DND-41 (cell line): Measurements from ENCODE around the gene TBPL2.

Experiments used
- ATAC-seq: fragments of 200-7000 bp; cut with Tn5 transposase; 3 replicates; pipeline ENCODE4 v1.9.1; 2021; ENCODE audit warnings: low read depth; ENCODE audit not compliant: insufficient read depth
- DNase-seq: peaks from one replicate; pipeline ENCODE4 v3.0.0-alpha.2; 2020
- H2AFZ ChIP-seq: 2 replicates; pipeline ENCODE4 v1.6.0; 2012; ENCODE audit warnings: low read depth, low read length
- H3K27ac ChIP-seq: 2 replicates; pipeline ENCODE4 v1.5.1; 2012; ENCODE audit warnings: low read length, inconsistent platforms
- H3K27me3 ChIP-seq: fragments of 200-600 bp; sonication (generic); 2 replicates; pipeline ENCODE4 v1.6.0; 2012; ENCODE audit warnings: low read length, mild to moderate bottlenecking, inconsistent platforms; ENCODE audit not compliant: insufficient read depth, poor library complexity
- H3K36me3 ChIP-seq: 2 replicates; pipeline ENCODE4 v1.5.1; 2012; ENCODE audit warnings: low read length, inconsistent platforms; ENCODE audit not compliant: insufficient read depth
- H3K4me1 ChIP-seq: 2 replicates; pipeline ENCODE4 v1.5.1; 2012; ENCODE audit warnings: mild to moderate bottlenecking, low read length; ENCODE audit not compliant: insufficient read depth
- H3K4me2 ChIP-seq: 2 replicates; pipeline ENCODE4 v1.6.0; 2012; ENCODE audit warnings: mild to moderate bottlenecking, moderate library complexity, low read length, inconsistent platforms; ENCODE audit not compliant: insufficient read depth
- H3K4me3 ChIP-seq, 2 experiments: fragments of 200-600 bp in 1 of 2; shearing (Covaris generic) in 1 of 2; 2 replicates each; pipeline ENCODE4 v1.5.1; 2012 to 2016; ENCODE audit warnings: inconsistent platforms in 2 of 2, low read length in 2 of 2, mild to moderate bottlenecking in 2 of 2, low read depth in 1 of 2, moderate library complexity in 1 of 2
- H3K79me2 ChIP-seq: 2 replicates; pipeline ENCODE4 v1.6.0; 2012; ENCODE audit warnings: low read length, inconsistent platforms; ENCODE audit not compliant: insufficient read depth
- H3K9ac ChIP-seq: 2 replicates; pipeline ENCODE4 v1.6.0; 2012; ENCODE audit warnings: low read depth, mild to moderate bottlenecking, inconsistent platforms, low read length, moderate library complexity
- H3K9me3 ChIP-seq: 2 replicates; pipeline ENCODE4 v1.5.1; 2012; ENCODE audit warnings: low read length, moderate library complexity, mild to moderate bottlenecking, inconsistent platforms; ENCODE audit not compliant: insufficient read depth, severe bottlenecking
- H4K20me1 ChIP-seq: 2 replicates; pipeline ENCODE4 v1.6.0; 2012; ENCODE audit warnings: low read length; ENCODE audit not compliant: insufficient read depth
- CTCF ChIP-seq: IDR thresholded peaks from 2 replicates; pipeline ENCODE4 v1.5.1; 2012; ENCODE audit warnings: borderline replicate concordance, low read length, moderate library complexity, mild to moderate bottlenecking; ENCODE audit not compliant: poor library complexity, severe bottlenecking; ENCODE audit errors: extremely low read depth
- EZH2 ChIP-seq: IDR thresholded peaks from 3 replicates; pipeline ENCODE4 v1.6.1; 2012; ENCODE audit warnings: borderline replicate concordance, low read depth, mild to moderate bottlenecking, moderate library complexity, low read length, inconsistent platforms; ENCODE audit not compliant: severe bottlenecking

Gene TBPL2

GRCh38 chr14:55440385-55440784 lies at the start of gene TBPL2:
Gene TBPL2 (minus strand): TSS chr14:55440616. CDS start chr14:55440449, 167 bp downstream.
- H3K4me2 ChIP-seq, result no peak within 1 kb of the TSS
- no peak within 1 kb of the TSS for H3K9ac ChIP-seq
- no peak within 1 kb of the TSS for H3K27ac ChIP-seq
- H3K27me3 ChIP-seq, result no peaks in the 10 kb centered on the region
- DNase-seq (no peak), ATAC-seq (no peak)
- H3K4me3 ChIP-seq, result no peak within 1 kb of the TSS
- H3K4me1 ChIP-seq, result no peaks in the 10 kb centered on the region
- no peaks in the 10 kb centered on the region for H3K36me3 ChIP-seq
- H2AFZ ChIP-seq, result no peak within 1 kb of the TSS
- no peaks in the 10 kb centered on the region for H3K9me3 ChIP-seq
- H3K79me2 ChIP-seq, result no peaks in the 10 kb centered on the region
- peaks cover 3% of the 10 kb centered on the region; the same call in 1 of the 2 replicates for H4K20me1 ChIP-seq
- no peak for TF ChIP-seq CTCF
- TF ChIP-seq EZH2, result no peak

GRCh38 chr14:55488204-55488603 lies 47.8 kb upstream of the TBPL2 start:
- DNase-seq (no peak), ATAC-seq (no peak)
- no peak overlapping the region for H3K4me3 ChIP-seq
- H3K79me2 ChIP-seq, result no peaks in the 10 kb centered on the region
- no peak for TF ChIP-seq CTCF
- no peak for TF ChIP-seq EZH2
- H4K20me1 ChIP-seq, result no peaks in the 10 kb centered on the region
- 0 out of 2 replicates have a peak, but pooled peaks cover 3% of the 10 kb centered on the region for H3K4me1 ChIP-seq
- H2AFZ ChIP-seq, result no peak overlapping the region
- no peaks in the 10 kb centered on the region for H3K27me3 ChIP-seq
- H3K9ac ChIP-seq, result no peak overlapping the region
- no peak overlapping the region for H3K27ac ChIP-seq
- H3K4me2 ChIP-seq, result no peak overlapping the region
- no peaks in the 10 kb centered on the region for H3K9me3 ChIP-seq
- H3K36me3 ChIP-seq, result no peaks in the 10 kb centered on the region

- no peak overlapping the region for H3K27ac ChIP-seq
- H3K36me3 ChIP-seq, result no peaks in the 10 kb centered on the region
- H2AFZ ChIP-seq, result no peak overlapping the region
- H3K4me1 ChIP-seq, result no peaks in the 10 kb centered on the region
- H3K79me2 ChIP-seq, result no peaks in the 10 kb centered on the region
- DNase-seq (no peak), ATAC-seq (no peak)
- H3K9me3 ChIP-seq, result no peaks in the 10 kb centered on the region
- no peaks in the 10 kb centered on the region for H4K20me1 ChIP-seq
- H3K4me3 ChIP-seq, result no peak overlapping the region
- no peak overlapping the region for H3K4me2 ChIP-seq
- TF ChIP-seq CTCF, result no peak
- TF ChIP-seq EZH2, result no peak
- H3K9ac ChIP-seq, result no peak overlapping the region
- H3K27me3 ChIP-seq, result no peaks in the 10 kb centered on the region
Observed at GRCh38 chr14:55482936-55483605, 42.7 kb upstream of the TBPL2 start.
